HL-60 (cell line): ENCODE data around the gene NTRK2.

ENCODE experiments used
- DNase-seq, 2 experiments: peaks; one replicate each; pipeline ENCODE4 v3.0.0-alpha.2; 2010 to 2020; ENCODE audit warnings: low read depth in 1 of 2, low spot score in 1 of 2
- H3K27ac ChIP-seq: fragments of 250-450 bp; sonication (Bioruptor Pico); replicated peaks from 2 replicates; pipeline ENCODE4 v1.5.1; 2020; ENCODE audit warnings: mild to moderate bottlenecking, moderate library complexity
- H3K27me3 ChIP-seq: fragments of 250-450 bp; sonication (Bioruptor Pico); 2 replicates; pipeline ENCODE4 v1.5.1; 2021; ENCODE audit warnings: mild to moderate bottlenecking, moderate library complexity; ENCODE audit not compliant: insufficient read depth, poor library complexity, severe bottlenecking
- H3K4me3 ChIP-seq: replicated peaks from 2 replicates; pipeline ENCODE4 v1.5.1; 2011; ENCODE audit warnings: mild to moderate bottlenecking, control low read depth, low read length; ENCODE audit not compliant: insufficient read depth
- CTCF ChIP-seq: IDR thresholded peaks from one replicate; pipeline ENCODE4 v1.5.1; 2011; ENCODE audit warnings: low read length, control low read depth, inconsistent platforms; ENCODE audit not compliant: insufficient read depth
- GABPA ChIP-seq: IDR thresholded peaks from 2 replicates; pipeline ENCODE4 v1.6.1; 2012; ENCODE audit warnings: low read depth
- POLR2AphosphoS5 ChIP-seq: IDR thresholded peaks from 2 replicates; pipeline ENCODE4 v1.6.1; 2012; ENCODE audit warnings: low read depth
- REST ChIP-seq: IDR thresholded peaks from 2 replicates; pipeline ENCODE4 v1.6.1; 2012; ENCODE audit warnings: low read depth; ENCODE audit not compliant: insufficient replicate concordance
- SPI1 ChIP-seq: IDR thresholded peaks from 2 replicates; pipeline ENCODE4 v1.6.1; 2012; ENCODE audit warnings: low read depth, mild to moderate bottlenecking, borderline replicate concordance

NTRK2 gene

GRCh38 chr9:84831377-84831776 lies 161.8 kb downstream of the NTRK2 start:
- Histone ChIP-seq H3K27me3 (no peaks in the 10 kb centered on the region), H3K27ac (no peak overlapping the region), H3K4me3 (no peak overlapping the region)
- TF ChIP-seq POLR2AphosphoS5 (no peak), CTCF (no peak), REST (no peak), SPI1 (no peak), GABPA (no peak)
- no peak for DNase-seq

GRCh38 chr9:84832453-84832852 lies 162.9 kb downstream of the NTRK2 start:
- no peak overlapping the region for H3K4me3 ChIP-seq
- no peak overlapping the region for H3K27ac ChIP-seq
- no peak for DNase-seq
- H3K27me3 ChIP-seq, result no peaks in the 10 kb centered on the region
- no peak for TF ChIP-seq SPI1
- no peak for TF ChIP-seq POLR2AphosphoS5

- no peak for DNase-seq
- Histone ChIP-seq H3K27ac (no peak overlapping the region), H3K27me3 (no peaks in the 10 kb centered on the region), H3K4me3 (no peak overlapping the region)
- TF ChIP-seq GABPA, result no peak
- TF ChIP-seq POLR2AphosphoS5, result no peak
These were observed 164.9 kb downstream of the NTRK2 start for GRCh38 chr9:84834426-84834825.

GRCh38 chr9:84835745-84836144 lies 166.2 kb downstream of the NTRK2 start:
- Histone ChIP-seq H3K4me3 (no peak overlapping the region), H3K27me3 (no peaks in the 10 kb centered on the region), H3K27ac (no peak overlapping the region)
- no peak for TF ChIP-seq CTCF
- no peak for TF ChIP-seq REST
- no peak for TF ChIP-seq GABPA
- no peak for TF ChIP-seq POLR2AphosphoS5
- no peak for TF ChIP-seq SPI1
- no peak for DNase-seq

- TF ChIP-seq SPI1 (no peak), GABPA (no peak), POLR2AphosphoS5 (no peak), CTCF (no peak), REST (no peak)
- no peak overlapping the region for H3K4me3 ChIP-seq
These were observed 169.3 kb downstream of the NTRK2 start for GRCh38 chr9:84838879-84839278.

More at GRCh38 chr9:84838879-84839278, 169.3 kb downstream of the NTRK2 start:
- no peak overlapping the region for H3K27ac ChIP-seq
- no peaks in the 10 kb centered on the region for H3K27me3 ChIP-seq
- DNase-seq, result no peak
